LNCAP (cell line): ENCODE measurements around the gene RBMS1.

Source experiments
- CTCF ChIP-seq: fragments of 450-650 bp; IDR thresholded peaks from 2 replicates; pipeline ENCODE4 v1.5.1; 2017; ENCODE audit warnings: mild to moderate bottlenecking

The RBMS1 gene

GRCh38 chr2:160279813-160280465 lies 213.7 kb downstream of the RBMS1 start:
- no peak for TF ChIP-seq CTCF

- TF ChIP-seq CTCF: peak; percentile 51
Observed at GRCh38 chr2:160278879-160279177, 214.8 kb downstream of the RBMS1 start.

- no peak for TF ChIP-seq CTCF
Observed at GRCh38 chr2:160278101-160278878, 215.3 kb downstream of the RBMS1 start.

GRCh38 chr2:160277151-160277550 lies 216.5 kb downstream of the RBMS1 start:
- TF ChIP-seq CTCF: no peak

- TF ChIP-seq CTCF: no peak
Observed at GRCh38 chr2:160275656-160276055, 218.0 kb downstream of the RBMS1 start.

GRCh38 chr2:160271171-160272086 lies 222.2 kb downstream of the RBMS1 start:
- TF ChIP-seq CTCF: no peak

- no peak for TF ChIP-seq CTCF
Observed at GRCh38 chr2:160270571-160271113, 223.0 kb downstream of the RBMS1 start.
